ENCODE data around the gene C22orf42. TPM values are rescaled to one million over a fixed set of nuclear protein-coding genes. Genes with fewer than 3 reads are reported as not detected.
"Not testable (repeated sequence)": the region's sequence is repeated elsewhere in the genome, so short reads cannot be mapped to it uniquely, and the experiment has no call there.

C22orf42 gene
- total RNA-seq, 1 experiment from 2014 or later, result not detected

- peak; percentile 25 for DNase-seq (ENCODE audit: extremely low read depth, low read depth)
Observed at GRCh38 chr22:32137731-32138324, 21.3 kb downstream of the C22orf42 start.

- DNase-seq (ENCODE audit: extremely low read depth, low read depth), result not testable (repeated sequence)
Observed at GRCh38 chr22:32136881-32137280, 22.2 kb downstream of the C22orf42 start.

GRCh38 chr22:32135958-32136357 lies 23.1 kb downstream of the C22orf42 start:
- DNase-seq (ENCODE audit: extremely low read depth, low read depth), result peak; percentile 17

GRCh38 chr22:32134796-32135195 lies 24.3 kb downstream of the C22orf42 start:
- not testable (repeated sequence) for DNase-seq (ENCODE audit: extremely low read depth, low read depth)

GRCh38 chr22:32132783-32133182 lies 26.3 kb downstream of the C22orf42 start:
- DNase-seq (ENCODE audit: extremely low read depth, low read depth), result no peak

GRCh38 chr22:32132126-32132525 lies 27.0 kb downstream of the C22orf42 start:
- no peak for DNase-seq (ENCODE audit: extremely low read depth, low read depth)

- no peak for DNase-seq (ENCODE audit: extremely low read depth, low read depth)
Observed at GRCh38 chr22:32130464-32130863, 28.6 kb downstream of the C22orf42 start.

GRCh38 chr22:32127904-32128303 lies 31.2 kb downstream of the C22orf42 start:
- DNase-seq (ENCODE audit: extremely low read depth, low read depth), result no peak

GRCh38 chr22:32123657-32124056 lies 35.4 kb downstream of the C22orf42 start:
- DNase-seq (ENCODE audit: extremely low read depth, low read depth), result no peak

- no peak for DNase-seq (ENCODE audit: extremely low read depth, low read depth)
Observed at GRCh38 chr22:32122899-32123298, 36.2 kb downstream of the C22orf42 start.

GRCh38 chr22:32120603-32121002 lies 38.5 kb downstream of the C22orf42 start:
- no peak for DNase-seq (ENCODE audit: extremely low read depth, low read depth)

- no peak for DNase-seq (ENCODE audit: extremely low read depth, low read depth)
Observed at GRCh38 chr22:32119568-32120235, 39.4 kb downstream of the C22orf42 start.

- no peak for DNase-seq (ENCODE audit: extremely low read depth, low read depth)
Observed at GRCh38 chr22:32112380-32112779, 46.7 kb downstream of the C22orf42 start.

GRCh38 chr22:32106930-32107329 lies 52.2 kb downstream of the C22orf42 start:
- peak; percentile 9 for DNase-seq (ENCODE audit: extremely low read depth, low read depth)

GRCh38 chr22:32103658-32104315 lies 55.3 kb downstream of the C22orf42 start:
- no peak for DNase-seq (ENCODE audit: extremely low read depth, low read depth)

GRCh38 chr22:32100711-32101110 lies 58.4 kb downstream of the C22orf42 start:
- DNase-seq (ENCODE audit: extremely low read depth, low read depth), result no peak

Small RNAs within 50 kb of the gene (small RNA-seq; reads per million reads assigned to genes)
- gene AP1B1P2 (0 reads per million in 2 experiments), gene RF02171 (0 reads per million in 2 experiments)

Other genes with a start within 250 kb of the C22orf42 start
- 81.9 and 92.9 TPM in 2 replicates for gene YWHAH, start 214.8 kb downstream of the C22orf42 start, total RNA-seq (2014; rRNA removed; shearing (Covaris generic))
- not detected in 2 replicates for gene SLC5A1, start 116.0 kb downstream of the C22orf42 start, total RNA-seq (2014; rRNA removed; shearing (Covaris generic))
- 0.30 and 0.63 TPM in 2 replicates for gene RFPL2, start 45.8 kb upstream of the C22orf42 start, total RNA-seq (2014; rRNA removed; shearing (Covaris generic))
- not detected in 2 replicates for gene SLC5A4, start 96.0 kb upstream of the C22orf42 start, total RNA-seq (2014; rRNA removed; shearing (Covaris generic))
- gene RFPL3, start 198.6 kb upstream of the C22orf42 start, total RNA-seq (2014; rRNA removed; shearing (Covaris generic)), result not detected in 2 replicates

All from NCI-H460 (cell line).